GM21619 (cell line): ENCODE results near the gene KRT33B.

Experiments
- ATAC-seq: cut with Tn5 transposase; IDR thresholded peaks from one replicate; pipeline ENCODE4 v1.9.1; 2021; ENCODE audit not compliant: unreplicated experiment

Gene KRT33B

GRCh38 chr17:41326173-41327145 lies 43.2 kb downstream of the KRT33B start:
- ATAC-seq = no peak

DNA sequence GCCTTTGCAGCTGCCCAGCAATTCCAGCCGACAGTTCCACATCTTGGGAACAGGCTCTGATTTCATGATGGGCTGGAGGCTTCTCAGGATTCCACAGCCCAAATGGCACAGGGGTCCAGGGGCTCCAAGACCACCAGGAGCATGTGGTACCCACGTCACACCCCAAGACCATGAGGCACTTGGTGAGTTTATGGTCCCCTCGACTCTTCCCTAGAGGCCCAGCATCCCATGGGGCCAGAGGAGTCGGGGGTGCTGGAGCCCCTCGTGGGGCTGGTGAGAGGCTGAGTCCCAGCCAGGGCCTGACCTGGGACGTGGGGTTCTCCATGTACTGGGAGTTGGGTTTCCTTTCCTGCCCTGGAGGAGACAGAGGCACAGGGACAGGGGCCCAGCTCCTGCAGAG lies 44.0 kb downstream of the KRT33B start:
- ATAC-seq = no peak

DNA sequence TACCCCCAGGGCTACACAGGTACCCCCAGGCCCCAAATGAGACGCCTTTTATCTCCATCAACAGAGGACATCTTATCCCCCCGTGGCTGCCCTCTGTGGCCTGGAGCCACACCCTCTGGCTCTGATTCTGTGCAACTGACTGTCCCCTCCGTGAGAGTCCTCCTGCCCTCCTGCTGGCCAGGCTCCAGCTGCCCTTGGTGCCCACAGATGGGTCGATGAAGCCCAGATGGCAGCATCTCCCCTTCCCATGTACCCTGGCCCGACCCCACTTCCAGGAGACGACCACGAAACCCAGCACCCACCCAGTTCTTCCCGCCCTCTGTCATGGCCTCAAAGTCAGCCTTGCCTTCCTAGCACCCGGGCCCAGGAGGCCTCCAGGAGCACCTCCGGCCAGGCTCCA lies 44.5 kb downstream of the KRT33B start:
- ATAC-seq = no peak

GRCh38 chr17:41324180-41325075 lies 45.2 kb downstream of the KRT33B start:
- no peak for ATAC-seq

- ATAC-seq = no peak
Observed at GRCh38 chr17:41322903-41323895, 46.4 kb downstream of the KRT33B start.

GRCh38 chr17:41322094-41322902 lies 47.3 kb downstream of the KRT33B start:
- ATAC-seq = no peak

DNA sequence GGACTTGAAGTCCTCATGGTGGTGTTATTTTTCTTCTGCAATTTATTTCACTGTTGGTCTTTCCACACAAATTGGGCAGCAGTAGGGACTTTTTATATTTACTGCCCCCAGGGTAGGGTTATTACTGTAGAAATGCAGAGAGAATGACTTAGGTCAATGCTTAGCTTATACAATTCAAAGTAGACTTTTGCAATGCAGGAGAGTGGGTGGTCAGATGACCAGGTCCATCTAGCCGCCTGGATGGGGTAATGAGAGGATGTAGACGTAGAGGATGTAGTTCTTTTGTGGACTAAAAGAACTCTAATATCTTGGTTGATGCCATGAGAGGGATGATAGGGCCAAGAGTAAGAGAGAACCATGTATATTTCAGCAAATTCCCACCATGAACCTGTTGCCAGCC lies 51.4 kb downstream of the KRT33B start:
- ATAC-seq = no peak

- ATAC-seq = no peak
Observed at GRCh38 chr17:41315814-41316445, 53.7 kb downstream of the KRT33B start.

DNA sequence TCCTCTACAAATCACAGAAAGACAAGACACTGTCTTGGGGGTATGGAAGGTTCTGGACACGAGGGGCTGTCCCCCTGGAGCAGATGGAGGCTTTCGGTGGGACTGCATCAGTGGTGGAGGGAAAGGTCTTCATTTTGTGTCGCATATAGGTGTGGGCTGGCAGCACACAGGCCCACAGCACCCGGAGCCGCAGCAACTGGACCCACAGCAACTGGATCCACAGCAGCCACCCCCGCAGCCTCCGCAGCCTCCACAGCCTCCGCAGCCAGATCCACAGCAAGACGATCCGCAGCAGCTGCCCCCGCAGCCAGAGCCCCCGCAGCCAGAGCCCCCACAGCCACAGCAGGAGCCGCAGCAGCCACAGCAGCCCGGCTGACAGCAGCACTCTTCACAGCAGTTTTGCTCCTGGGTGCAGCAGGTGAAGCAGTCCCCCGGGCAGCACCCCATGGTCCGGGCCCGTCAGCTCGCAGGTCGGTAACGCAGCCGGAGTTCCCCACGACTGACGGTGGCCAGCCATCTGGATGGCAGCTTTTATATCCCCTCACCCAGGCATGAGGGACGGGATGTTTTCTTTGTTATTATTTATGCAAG lies 54.3 kb downstream of the KRT33B start, which contains the start of gene KRTAP17-1:
KRTAP17-1 (minus strand) TSS at position 507 of the 591 bp plus-strand sequence; CDS start at position 447, 60 bp downstream.
- ATAC-seq = no peak
